WERI-Rb-1 (cell line): ENCODE results near the gene XIRP2.
"Not testable (repeated sequence)": the region's sequence is repeated elsewhere in the genome, so short reads cannot be mapped to it uniquely, and the experiment has no call there.

Experiments
- DNase-seq: peaks from one replicate; pipeline ENCODE4 v3.0.0-alpha.2; 2020
- H3K27ac ChIP-seq: fragments of 250-450 bp; sonication (Bioruptor Pico); 2 replicates; pipeline ENCODE4 v1.5.1; 2020; ENCODE audit warnings: mild to moderate bottlenecking, moderate library complexity
- H3K27me3 ChIP-seq: fragments of 250-450 bp; sonication (Bioruptor Pico); 2 replicates; pipeline ENCODE4 v1.5.1; 2021; ENCODE audit warnings: mild to moderate bottlenecking, low read depth, moderate library complexity; ENCODE audit not compliant: insufficient read depth, severe bottlenecking
- H3K36me3 ChIP-seq: fragments of 250-450 bp; sonication (Bioruptor Pico); 2 replicates; pipeline ENCODE4 v1.5.1; 2020; ENCODE audit warnings: mild to moderate bottlenecking, moderate library complexity
- H3K4me3 ChIP-seq: 2 replicates; pipeline ENCODE4 v1.5.1; 2011; ENCODE audit warnings: low read depth, mild to moderate bottlenecking, control low read depth, low read length
- H3K9me3 ChIP-seq: fragments of 250-450 bp; sonication (Bioruptor Pico); 2 replicates; pipeline ENCODE4 v1.5.1; 2021; ENCODE audit warnings: mild to moderate bottlenecking, moderate library complexity; ENCODE audit not compliant: severe bottlenecking
- TF ChIP-seq, protein P1 (sequence below): IDR thresholded peaks from 2 replicates; pipeline ENCODE4 v1.5.1; 2011; ENCODE audit warnings: low read depth, mild to moderate bottlenecking, control low read depth, inconsistent platforms, low read length

Gene XIRP2

DNA sequence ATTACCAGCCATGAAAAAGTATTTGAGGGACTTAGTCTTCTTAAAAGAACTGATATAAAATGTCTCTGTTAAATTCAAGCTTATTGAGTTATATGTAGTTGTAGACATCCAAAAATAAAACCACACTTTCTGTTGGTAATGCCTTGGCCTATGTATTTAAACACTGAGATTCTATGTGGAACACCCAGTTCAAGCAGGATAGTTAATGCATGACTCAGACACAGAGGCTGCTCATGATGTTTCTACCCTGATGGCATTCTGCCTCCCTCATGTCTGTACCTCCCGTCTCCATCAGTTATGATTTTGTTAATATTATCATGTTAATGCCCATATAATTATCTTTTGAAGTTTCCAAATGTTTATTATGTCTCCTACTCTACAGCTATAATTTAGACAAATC lies 164.5 kb downstream of the XIRP2 start:
- Histone ChIP-seq H3K4me3 (no peak overlapping the region), H3K36me3 (no peaks in the 10 kb centered on the region), H3K9me3 (no peaks in the 10 kb centered on the region), H3K27me3 (no peaks in the 10 kb centered on the region), H3K27ac (no peak overlapping the region)
- TF ChIP-seq, protein P1, sequence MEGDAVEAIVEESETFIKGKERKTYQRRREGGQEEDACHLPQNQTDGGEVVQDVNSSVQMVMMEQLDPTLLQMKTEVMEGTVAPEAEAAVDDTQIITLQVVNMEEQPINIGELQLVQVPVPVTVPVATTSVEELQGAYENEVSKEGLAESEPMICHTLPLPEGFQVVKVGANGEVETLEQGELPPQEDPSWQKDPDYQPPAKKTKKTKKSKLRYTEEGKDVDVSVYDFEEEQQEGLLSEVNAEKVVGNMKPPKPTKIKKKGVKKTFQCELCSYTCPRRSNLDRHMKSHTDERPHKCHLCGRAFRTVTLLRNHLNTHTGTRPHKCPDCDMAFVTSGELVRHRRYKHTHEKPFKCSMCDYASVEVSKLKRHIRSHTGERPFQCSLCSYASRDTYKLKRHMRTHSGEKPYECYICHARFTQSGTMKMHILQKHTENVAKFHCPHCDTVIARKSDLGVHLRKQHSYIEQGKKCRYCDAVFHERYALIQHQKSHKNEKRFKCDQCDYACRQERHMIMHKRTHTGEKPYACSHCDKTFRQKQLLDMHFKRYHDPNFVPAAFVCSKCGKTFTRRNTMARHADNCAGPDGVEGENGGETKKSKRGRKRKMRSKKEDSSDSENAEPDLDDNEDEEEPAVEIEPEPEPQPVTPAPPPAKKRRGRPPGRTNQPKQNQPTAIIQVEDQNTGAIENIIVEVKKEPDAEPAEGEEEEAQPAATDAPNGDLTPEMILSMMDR, result no peak
- no peak for DNase-seq

DNA sequence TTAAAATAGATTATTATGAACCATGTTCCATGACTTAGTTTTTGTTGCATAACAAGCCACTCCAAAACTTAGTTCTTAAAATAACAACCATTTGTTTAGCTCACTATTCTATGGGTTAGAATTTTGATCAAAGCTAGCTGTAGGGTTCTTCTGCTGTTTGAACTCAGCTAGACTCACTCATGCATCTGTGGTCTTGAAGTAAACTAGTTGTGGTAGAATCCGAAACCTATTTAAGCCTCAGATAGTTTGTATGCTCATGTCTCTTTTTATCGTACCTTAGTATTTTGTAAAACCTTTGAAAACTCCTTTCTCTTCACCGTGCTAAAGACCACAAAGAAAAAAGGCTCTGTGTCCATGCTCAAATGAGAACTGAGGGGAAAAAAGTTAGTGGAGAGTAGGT lies 166.6 kb downstream of the XIRP2 start:
- DNase-seq, result no peak
- Histone ChIP-seq H3K36me3 (no peaks in the 10 kb centered on the region), H3K27ac (no peak overlapping the region), H3K27me3 (no peaks in the 10 kb centered on the region), H3K9me3 (no peaks in the 10 kb centered on the region), H3K4me3 (no peak overlapping the region)
- TF ChIP-seq, protein P1, result no peak

DNA sequence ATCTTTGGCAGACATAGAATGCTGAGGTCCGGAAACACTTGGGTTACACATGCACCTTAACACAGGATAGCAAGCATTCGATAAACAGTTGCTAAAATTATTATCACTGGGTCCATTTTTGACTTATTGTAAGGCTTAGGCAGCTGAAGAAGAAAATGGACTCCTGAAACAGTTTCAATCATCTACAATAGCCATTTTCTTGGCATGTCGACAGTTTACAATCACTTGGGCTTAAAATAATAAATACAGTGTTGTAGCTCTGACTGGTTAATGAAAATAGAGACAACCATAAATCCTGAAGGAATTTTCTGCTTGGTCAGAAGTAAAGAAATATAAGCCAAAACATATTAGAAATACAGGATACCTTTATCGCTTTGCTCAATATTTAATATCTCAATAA lies 169.2 kb downstream of the XIRP2 start:
- H3K27me3 ChIP-seq, result no peaks in the 10 kb centered on the region
- no peak for DNase-seq
- H3K9me3 ChIP-seq, result no peaks in the 10 kb centered on the region
- no peaks in the 10 kb centered on the region for H3K36me3 ChIP-seq
- no peak overlapping the region for H3K4me3 ChIP-seq
- no peak overlapping the region for H3K27ac ChIP-seq
- TF ChIP-seq, protein P1, result no peak

DNA sequence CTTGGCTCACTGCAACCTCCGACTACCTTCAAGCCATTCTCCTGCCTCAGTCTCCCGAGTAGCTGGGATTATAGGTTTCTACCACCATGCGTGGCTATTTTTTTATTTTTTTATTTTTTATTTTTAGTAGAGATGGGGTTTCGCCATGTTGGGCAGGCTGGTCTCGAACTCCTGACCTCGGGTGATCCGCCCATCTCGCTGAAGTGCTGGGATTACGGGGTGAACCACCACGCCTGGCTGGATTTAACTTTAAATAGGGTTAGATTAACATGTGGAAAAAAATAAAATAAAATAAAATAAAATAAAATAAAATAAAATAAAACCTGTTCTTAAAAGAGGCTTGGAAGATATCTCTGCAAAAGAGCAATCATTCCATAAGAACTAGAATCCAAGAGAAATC lies 170.9 kb downstream of the XIRP2 start:
- H3K9me3 ChIP-seq, result no peaks in the 10 kb centered on the region
- no peak for DNase-seq
- TF ChIP-seq, protein P1, result no peak
- H3K4me3 ChIP-seq, result no peak overlapping the region
- no peaks in the 10 kb centered on the region for H3K36me3 ChIP-seq
- no peaks in the 10 kb centered on the region for H3K27me3 ChIP-seq
- no peak overlapping the region for H3K27ac ChIP-seq

GRCh38 chr2:167069855-167070254 lies 181.6 kb downstream of the XIRP2 start:
- Histone ChIP-seq H3K27me3 (no peaks in the 10 kb centered on the region), H3K4me3 (no peak overlapping the region), H3K36me3 (no peaks in the 10 kb centered on the region), H3K9me3 (no peaks in the 10 kb centered on the region), H3K27ac (no peak overlapping the region)
- no peak for DNase-seq
- TF ChIP-seq, protein P1, result no peak

- not testable (repeated sequence) for DNase-seq, H3K36me3 ChIP-seq, H3K27me3 ChIP-seq, H3K9me3 ChIP-seq, H3K4me3 ChIP-seq, H3K27ac ChIP-seq
Measured at GRCh38 chr2:167075708-167076107, 187.4 kb downstream of the XIRP2 start.

GRCh38 chr2:167098931-167099330 lies 210.7 kb downstream of the XIRP2 start:
- H3K9me3 ChIP-seq, H3K4me3 ChIP-seq, H3K27ac ChIP-seq, H3K36me3 ChIP-seq, DNase-seq, H3K27me3 ChIP-seq: not testable (repeated sequence)
